GM12864 (cell line): ENCODE data around the gene PHLDA2.

Source experiments
- DNase-seq: peaks from one replicate; pipeline ENCODE4 v3.0.0-alpha.2; 2011; ENCODE audit warnings: low read depth
- H3K4me3 ChIP-seq: 2 replicates; pipeline ENCODE4 v1.5.1; 2011; ENCODE audit warnings: mild to moderate bottlenecking, low read depth, low read length, control low read depth
- TF ChIP-seq, protein P1 (sequence below): IDR thresholded peaks from 2 replicates; pipeline ENCODE4 v1.5.1; 2011; ENCODE audit warnings: low read depth, mild to moderate bottlenecking, moderate library complexity, low read length, control low read depth, inconsistent platforms; ENCODE audit errors: missing control alignments

The PHLDA2 gene

DNA sequence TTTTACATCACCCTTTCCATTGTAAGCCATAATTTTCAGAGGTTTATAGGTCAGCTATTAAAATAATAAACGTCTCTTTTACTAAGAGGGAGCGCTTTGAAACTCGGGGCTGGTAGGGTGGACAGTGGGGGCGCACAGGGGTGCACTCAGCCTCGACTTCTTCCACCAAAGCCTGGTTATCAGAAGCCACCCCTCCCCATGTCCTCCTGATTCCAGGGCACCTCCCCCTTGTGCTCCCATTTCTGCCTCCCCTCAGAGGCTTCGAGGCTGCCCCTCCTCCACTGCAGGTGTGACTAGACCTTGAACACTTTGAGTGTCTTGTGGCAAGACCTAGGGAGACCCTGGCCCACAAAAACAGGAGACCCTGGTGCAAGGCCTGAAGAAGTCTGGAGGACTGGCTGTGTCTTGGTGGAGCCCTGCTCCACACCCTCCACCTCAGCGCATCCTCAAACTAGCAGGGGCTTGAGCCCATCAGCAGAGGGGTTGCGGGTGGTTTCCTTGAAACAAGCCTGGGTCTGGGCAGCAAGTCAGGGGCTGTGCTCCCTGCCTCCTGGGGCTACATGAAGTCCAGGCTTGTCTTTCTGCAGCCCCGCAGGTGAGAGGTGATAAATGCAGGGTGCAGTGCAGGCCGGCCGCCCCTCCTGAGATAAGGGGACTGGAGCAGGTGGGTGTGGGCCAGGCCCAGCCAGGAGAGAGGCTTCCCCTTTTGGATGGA lies 46.7 kb downstream of the PHLDA2 start:
- TF ChIP-seq, protein P1, sequence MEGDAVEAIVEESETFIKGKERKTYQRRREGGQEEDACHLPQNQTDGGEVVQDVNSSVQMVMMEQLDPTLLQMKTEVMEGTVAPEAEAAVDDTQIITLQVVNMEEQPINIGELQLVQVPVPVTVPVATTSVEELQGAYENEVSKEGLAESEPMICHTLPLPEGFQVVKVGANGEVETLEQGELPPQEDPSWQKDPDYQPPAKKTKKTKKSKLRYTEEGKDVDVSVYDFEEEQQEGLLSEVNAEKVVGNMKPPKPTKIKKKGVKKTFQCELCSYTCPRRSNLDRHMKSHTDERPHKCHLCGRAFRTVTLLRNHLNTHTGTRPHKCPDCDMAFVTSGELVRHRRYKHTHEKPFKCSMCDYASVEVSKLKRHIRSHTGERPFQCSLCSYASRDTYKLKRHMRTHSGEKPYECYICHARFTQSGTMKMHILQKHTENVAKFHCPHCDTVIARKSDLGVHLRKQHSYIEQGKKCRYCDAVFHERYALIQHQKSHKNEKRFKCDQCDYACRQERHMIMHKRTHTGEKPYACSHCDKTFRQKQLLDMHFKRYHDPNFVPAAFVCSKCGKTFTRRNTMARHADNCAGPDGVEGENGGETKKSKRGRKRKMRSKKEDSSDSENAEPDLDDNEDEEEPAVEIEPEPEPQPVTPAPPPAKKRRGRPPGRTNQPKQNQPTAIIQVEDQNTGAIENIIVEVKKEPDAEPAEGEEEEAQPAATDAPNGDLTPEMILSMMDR, result no peak
- no peak overlapping the region for H3K4me3 ChIP-seq
- DNase-seq, result no peak

DNA sequence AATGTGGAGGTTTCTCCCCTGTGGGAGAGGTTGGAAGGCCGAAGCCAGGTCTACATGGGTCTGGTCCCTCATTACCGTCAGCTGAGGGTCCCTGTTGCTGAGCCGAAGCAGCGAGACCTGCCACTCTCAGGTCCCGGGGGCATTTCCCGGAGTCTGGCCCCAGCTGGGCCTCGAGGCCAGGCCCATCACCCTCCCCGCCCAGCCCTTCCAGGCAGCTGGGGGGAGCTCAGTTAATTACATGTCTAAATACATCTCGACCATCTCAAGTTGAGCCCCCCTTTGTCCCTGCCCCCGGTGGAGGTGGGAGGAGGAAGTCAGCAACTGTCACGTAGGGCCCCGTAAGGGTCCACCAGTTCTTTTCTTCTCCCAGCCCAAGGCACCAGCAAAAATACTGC lies 47.2 kb downstream of the PHLDA2 start:
- TF ChIP-seq, protein P1, result no peak
- DNase-seq, result no peak
- H3K4me3 ChIP-seq, result no peak overlapping the region

DNA sequence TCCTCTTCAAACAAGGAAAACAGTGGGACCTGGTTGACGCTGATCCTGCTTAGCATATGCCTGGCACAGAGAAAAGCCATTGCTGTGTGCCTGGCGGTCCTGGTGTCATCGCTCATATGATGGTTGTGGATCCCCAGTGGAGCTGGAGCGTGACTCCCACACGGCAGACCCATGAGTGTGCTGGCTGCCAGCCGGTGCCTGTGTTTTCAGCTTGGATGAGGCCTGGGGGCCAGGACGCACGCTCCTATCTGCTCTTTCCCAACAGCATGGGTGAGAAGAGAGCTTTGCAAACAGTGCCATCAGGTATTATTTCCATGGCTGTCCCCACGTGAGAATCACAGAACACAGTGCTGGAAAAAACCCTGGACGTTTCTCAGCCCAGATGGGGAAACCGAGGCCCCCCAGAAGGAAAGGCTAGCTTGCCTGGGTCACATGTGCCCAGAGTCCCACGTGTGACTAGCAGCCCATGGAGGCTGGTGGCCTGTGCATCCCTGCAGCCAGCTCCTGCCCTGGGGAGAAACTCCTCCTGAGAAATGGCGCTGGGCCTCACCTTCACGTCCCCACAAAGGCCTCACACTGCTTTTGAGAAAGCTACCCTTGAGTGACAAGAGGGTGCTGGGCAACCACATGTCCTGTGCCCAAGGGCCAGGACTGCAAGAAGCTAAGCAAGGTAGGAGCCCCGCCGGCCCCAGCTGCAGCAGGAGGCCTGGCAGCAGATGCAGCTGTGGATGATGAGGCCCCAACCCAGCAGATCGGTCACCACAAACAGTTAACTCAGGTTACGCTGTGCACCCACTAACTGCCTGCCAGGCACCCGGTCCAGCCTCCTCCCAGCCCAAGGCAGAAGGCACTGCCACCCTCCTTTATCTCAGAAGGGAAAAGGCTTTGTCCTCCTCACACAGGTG lies 47.9 kb downstream of the PHLDA2 start:
- TF ChIP-seq, protein P1, result no peak
- no peak overlapping the region for H3K4me3 ChIP-seq
- DNase-seq, result no peak

DNA sequence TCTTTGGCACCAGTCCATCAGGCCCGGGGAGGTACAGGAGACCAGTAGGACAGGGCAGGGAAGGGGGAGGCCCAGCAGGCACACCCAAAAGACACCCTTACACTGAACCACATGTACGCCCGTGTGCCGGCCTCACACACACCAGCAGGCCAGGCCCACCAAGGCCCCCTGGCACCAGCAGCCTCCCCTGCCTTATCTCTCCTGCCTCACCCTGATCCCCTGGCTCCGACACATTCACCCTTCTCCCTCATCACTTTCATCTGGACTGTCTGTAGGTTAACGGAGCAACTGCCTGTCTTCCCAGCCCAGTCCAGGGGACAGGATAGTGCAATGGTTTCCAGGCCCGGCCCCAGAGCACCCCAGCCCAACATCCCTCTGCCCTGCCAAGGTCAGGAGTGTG lies 48.6 kb downstream of the PHLDA2 start:
- H3K4me3 ChIP-seq, result no peak overlapping the region
- TF ChIP-seq, protein P1, result no peak
- no peak for DNase-seq

DNA sequence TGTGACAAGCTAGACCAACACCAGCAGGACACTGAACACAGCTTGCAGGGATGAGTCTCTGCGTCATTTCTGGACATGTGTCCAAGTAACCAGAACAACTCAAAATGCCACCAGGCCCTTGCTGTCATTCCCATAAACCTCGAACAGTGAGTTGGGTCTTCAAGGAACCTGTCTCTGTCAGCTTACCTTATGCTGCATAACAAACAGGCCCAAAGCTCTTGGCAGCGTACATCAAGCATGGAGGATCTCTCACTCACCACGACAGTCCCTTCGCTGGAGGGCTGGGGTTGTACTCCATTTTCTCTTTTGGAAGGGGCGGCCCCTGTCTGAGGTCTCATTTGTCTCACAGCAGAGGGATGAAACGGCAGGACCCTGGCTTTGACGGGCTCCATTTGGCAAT lies 50.4 kb downstream of the PHLDA2 start:
- no peak overlapping the region for H3K4me3 ChIP-seq
- TF ChIP-seq, protein P1, result no peak
- DNase-seq, result no peak
